IMR-90 (cell line): ENCODE measurements around the gene BPIFB1.

ENCODE experiments used
- CTCF ChIP-seq: conservative IDR thresholded peaks from 2 replicates; pipeline ENCODE4 v1.5.1; 2012; ENCODE audit warnings: mild to moderate bottlenecking, low read depth, low read length, improper control_type of control experiment
- MAFK ChIP-seq: IDR thresholded peaks from 2 replicates; pipeline ENCODE4 v1.6.1; 2012; ENCODE audit warnings: low read depth, low read length, improper control_type of control experiment
- NFE2L2 ChIP-seq: fragments of 150-350 bp; IDR thresholded peaks from 2 replicates; pipeline ENCODE4 v1.6.1; 2016; ENCODE audit warnings: low read depth, mild to moderate bottlenecking, low read length
- POLR2A ChIP-seq: IDR thresholded peaks from 2 replicates; pipeline ENCODE4 v1.6.1; 2012; ENCODE audit warnings: mild to moderate bottlenecking, low read depth, low read length
- RAD21 ChIP-seq: IDR thresholded peaks from 2 replicates; pipeline ENCODE4 v1.6.1; 2012; ENCODE audit warnings: low read length, improper control_type of control experiment
- RCOR1 ChIP-seq: IDR thresholded peaks from 2 replicates; pipeline ENCODE4 v1.6.1; 2012; ENCODE audit warnings: mild to moderate bottlenecking, low read length, improper control_type of control experiment; ENCODE audit not compliant: insufficient replicate concordance
- RFX5 ChIP-seq: IDR thresholded peaks from 2 replicates; pipeline ENCODE4 v1.8.0; 2012; ENCODE audit warnings: low read depth, mild to moderate bottlenecking, low read length, moderate library complexity
- SMC3 ChIP-seq: fragments of 150-350 bp; IDR thresholded peaks from 2 replicates; pipeline ENCODE4 v1.6.1; 2016; ENCODE audit warnings: low read depth, mild to moderate bottlenecking, antibody characterized with exemption, low read length, moderate library complexity
- USF2 ChIP-seq: fragments of 150-350 bp; IDR thresholded peaks from 2 replicates; pipeline ENCODE4 v1.6.1; 2017; ENCODE audit warnings: mild to moderate bottlenecking, antibody characterized with exemption, low read length, low read depth

- TF ChIP-seq SMC3 (no peak), CTCF (no peak), POLR2A (no peak), RFX5 (no peak), RAD21 (no peak), USF2 (no peak), NFE2L2 (no peak), RCOR1 (no peak), MAFK (no peak)
These were observed 49.0 kb upstream of the BPIFB1 start for GRCh38 chr20:33234050-33234449.
